Measurements from ENCODE around the gene ROR1. TPM values are rescaled to one million over a fixed set of nuclear protein-coding genes. Genes with fewer than 3 reads are reported as not detected.

ROR1 gene
- total and polyA plus RNA-seq, 2 of the 13 experiments (the other 11 are each of a cell fraction or from before 2014, with no cell fraction given), result 0.58 to 2.3 TPM

DNA sequence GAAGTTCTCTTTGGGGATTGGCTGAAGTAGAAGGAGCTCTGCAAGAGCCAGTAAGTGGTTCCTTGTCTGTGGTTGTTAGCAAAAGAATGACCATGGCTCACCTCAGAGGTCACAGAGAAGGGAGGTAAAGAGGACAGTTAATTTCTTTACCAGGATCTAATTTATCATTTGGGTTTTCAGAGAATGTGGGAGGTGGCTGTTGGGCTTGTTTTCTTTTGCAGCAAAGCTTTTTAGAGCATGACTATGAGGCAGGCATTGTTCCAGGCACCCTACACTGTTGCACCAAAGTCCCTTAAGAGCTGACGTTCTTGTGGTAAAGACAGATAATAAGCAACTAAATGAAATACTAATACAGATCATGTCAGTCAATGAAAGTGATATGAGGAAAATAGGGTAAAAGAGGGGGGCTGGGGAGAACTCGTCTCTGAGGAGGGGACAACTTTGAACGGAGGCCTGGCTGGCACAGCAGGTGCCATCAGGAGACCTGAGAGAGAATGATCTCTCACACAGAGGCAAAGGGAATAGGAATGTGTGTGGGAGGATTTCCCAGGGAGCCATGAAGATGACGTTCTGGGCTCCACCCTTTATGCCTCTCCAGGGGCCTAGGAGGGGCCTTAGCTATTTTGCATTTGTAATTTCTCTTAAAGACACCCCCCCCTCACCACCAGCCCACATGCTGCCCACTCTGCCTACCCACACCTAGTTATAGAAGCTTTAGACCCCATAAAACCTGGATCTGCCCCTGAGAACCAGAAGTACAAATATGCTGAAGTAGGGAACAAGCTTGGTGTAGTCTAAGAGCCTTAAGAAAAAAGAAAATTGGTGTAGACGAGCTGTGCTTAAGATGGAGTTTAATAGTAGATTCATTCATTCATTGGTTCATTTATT lies 177.5 kb downstream of the ROR1 start:
- in situ Hi-C loops (cut with HindIII; ENCODE audit: extremely low pct_ligation_motif_present, low pct_unique_long_range_greater_than_20kb) (no loop called here), intact Hi-C loops (cut with micrococcal nuclease; ENCODE audit: unreplicated experiment) (no loop called here)
- Histone ChIP-seq H3K4me3 (replicated peaks in 1 of 3; ENCODE audit: insufficient read depth in 1 of 3, low read depth in 2 of 3, low read length in 3 of 3) (no peak overlapping the region), H3K9me3 (ENCODE audit: low read length) (peaks cover 11% of the 10 kb centered on the region; the same call in 1 of the 2 replicates), H4K20me1 (ENCODE audit: insufficient read depth, low read length) (no peaks in the 10 kb centered on the region), H3K4me1 (ENCODE audit: insufficient read depth, low read length) (no peaks in the 10 kb centered on the region), H2AFZ (ENCODE audit: low read length) (no peak overlapping the region), H3K36me3 (replicated peaks in 1 of 2; ENCODE audit: control insufficient read depth in 1 of 2, insufficient read depth in 2 of 2, low read length in 2 of 2) (no peaks in the 10 kb centered on the region), H3K79me2 (ENCODE audit: insufficient read depth, low read length) (no peaks in the 10 kb centered on the region), H3K27me3 (ENCODE audit: control insufficient read depth in 1 of 2, insufficient read depth in 2 of 2, low read length in 2 of 2) (no peaks in the 10 kb centered on the region), H3K27ac (ENCODE audit: extremely low read length, insufficient read depth, low read length) (no peak overlapping the region), H3K9ac (ENCODE audit: insufficient read depth, low read depth, low read length) (no peak overlapping the region), H3K4me2 (ENCODE audit: low read depth, low read length) (no peak overlapping the region)
- no peak for DNase-seq (ENCODE audit: low spot score)
- CTCF ChIA-PET (ENCODE audit: low intra/inter-chr PET ratio, low total read pairs), result no interaction called here
- no peak for TF ChIP-seq NFYB (CRISPR knock-in tag; IDR thresholded peaks at IDR 0.05)
- TF ChIP-seq, protein P1, sequence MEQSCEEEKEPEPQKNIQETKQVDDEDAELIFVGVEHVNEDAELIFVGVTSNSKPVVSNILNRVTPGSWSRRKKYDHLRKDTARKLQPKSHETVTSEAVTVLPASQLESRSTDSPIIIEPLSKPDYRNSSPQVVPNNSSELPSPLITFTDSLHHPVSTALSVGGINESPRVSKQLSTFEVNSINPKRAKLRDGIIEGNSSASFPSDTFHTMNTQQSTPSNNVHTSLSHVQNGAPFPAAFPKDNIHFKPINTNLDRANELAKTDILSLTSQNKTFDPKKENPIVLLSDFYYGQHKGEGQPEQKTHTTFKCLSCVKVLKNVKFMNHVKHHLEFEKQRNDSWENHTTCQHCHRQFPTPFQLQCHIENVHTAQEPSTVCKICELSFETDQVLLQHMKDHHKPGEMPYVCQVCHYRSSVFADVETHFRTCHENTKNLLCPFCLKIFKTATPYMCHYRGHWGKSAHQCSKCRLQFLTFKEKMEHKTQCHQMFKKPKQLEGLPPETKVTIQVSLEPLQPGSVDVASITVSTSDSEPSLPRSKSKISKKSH (CRISPR knock-in tag; IDR thresholded peaks at IDR 0.05; ENCODE audit: borderline replicate concordance), result no peak
- TF ChIP-seq STAG1 (CRISPR knock-in tag; IDR thresholded peaks at IDR 0.05), result no peak
- TF ChIP-seq, protein P2, sequence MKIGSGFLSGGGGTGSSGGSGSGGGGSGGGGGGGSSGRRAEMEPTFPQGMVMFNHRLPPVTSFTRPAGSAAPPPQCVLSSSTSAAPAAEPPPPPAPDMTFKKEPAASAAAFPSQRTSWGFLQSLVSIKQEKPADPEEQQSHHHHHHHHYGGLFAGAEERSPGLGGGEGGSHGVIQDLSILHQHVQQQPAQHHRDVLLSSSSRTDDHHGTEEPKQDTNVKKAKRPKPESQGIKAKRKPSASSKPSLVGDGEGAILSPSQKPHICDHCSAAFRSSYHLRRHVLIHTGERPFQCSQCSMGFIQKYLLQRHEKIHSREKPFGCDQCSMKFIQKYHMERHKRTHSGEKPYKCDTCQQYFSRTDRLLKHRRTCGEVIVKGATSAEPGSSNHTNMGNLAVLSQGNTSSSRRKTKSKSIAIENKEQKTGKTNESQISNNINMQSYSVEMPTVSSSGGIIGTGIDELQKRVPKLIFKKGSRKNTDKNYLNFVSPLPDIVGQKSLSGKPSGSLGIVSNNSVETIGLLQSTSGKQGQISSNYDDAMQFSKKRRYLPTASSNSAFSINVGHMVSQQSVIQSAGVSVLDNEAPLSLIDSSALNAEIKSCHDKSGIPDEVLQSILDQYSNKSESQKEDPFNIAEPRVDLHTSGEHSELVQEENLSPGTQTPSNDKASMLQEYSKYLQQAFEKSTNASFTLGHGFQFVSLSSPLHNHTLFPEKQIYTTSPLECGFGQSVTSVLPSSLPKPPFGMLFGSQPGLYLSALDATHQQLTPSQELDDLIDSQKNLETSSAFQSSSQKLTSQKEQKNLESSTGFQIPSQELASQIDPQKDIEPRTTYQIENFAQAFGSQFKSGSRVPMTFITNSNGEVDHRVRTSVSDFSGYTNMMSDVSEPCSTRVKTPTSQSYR (CRISPR knock-in tag; IDR thresholded peaks at IDR 0.05; ENCODE audit: borderline replicate concordance), result no peak
- TF ChIP-seq, protein P3, sequence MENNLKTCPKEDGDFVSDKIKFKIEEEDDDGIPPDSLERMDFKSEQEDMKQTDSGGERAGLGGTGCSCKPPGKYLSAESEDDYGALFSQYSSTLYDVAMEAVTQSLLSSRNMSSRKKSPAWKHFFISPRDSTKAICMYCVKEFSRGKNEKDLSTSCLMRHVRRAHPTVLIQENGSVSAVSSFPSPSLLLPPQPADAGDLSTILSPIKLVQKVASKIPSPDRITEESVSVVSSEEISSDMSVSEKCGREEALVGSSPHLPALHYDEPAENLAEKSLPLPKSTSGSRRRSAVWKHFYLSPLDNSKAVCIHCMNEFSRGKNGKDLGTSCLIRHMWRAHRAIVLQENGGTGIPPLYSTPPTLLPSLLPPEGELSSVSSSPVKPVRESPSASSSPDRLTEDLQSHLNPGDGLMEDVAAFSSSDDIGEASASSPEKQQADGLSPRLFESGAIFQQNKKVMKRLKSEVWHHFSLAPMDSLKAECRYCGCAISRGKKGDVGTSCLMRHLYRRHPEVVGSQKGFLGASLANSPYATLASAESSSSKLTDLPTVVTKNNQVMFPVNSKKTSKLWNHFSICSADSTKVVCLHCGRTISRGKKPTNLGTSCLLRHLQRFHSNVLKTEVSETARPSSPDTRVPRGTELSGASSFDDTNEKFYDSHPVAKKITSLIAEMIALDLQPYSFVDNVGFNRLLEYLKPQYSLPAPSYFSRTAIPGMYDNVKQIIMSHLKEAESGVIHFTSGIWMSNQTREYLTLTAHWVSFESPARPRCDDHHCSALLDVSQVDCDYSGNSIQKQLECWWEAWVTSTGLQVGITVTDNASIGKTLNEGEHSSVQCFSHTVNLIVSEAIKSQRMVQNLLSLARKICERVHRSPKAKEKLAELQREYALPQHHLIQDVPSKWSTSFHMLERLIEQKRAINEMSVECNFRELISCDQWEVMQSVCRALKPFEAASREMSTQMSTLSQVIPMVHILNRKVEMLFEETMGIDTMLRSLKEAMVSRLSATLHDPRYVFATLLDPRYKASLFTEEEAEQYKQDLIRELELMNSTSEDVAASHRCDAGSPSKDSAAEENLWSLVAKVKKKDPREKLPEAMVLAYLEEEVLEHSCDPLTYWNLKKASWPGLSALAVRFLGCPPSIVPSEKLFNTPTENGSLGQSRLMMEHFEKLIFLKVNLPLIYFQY (CRISPR knock-in tag; IDR thresholded peaks at IDR 0.05; ENCODE audit: borderline replicate concordance), result no peak
- TF ChIP-seq ZNF224 (CRISPR knock-in tag; IDR thresholded peaks at IDR 0.05), result no peak
- BruUV-seq (replicated peaks), result no TSS peak
- ATAC-seq, result no peak
- FAIRE-seq, result no peak
- WGBS (ENCODE audit: low lambda C conversion rate), result 17% methylated on average over 5 of the region's 5 CpGs
- POLR2A ChIA-PET, result no interaction called here

Data from HepG2 (cell line).